RWPE1 (cell line): ENCODE measurements around the gene OR8B4.
"Not testable (repeated sequence)": the region's sequence is repeated elsewhere in the genome, so short reads cannot be mapped to it uniquely, and the experiment has no call there.

ENCODE experiments used
- CTCF ChIA-PET: fragments of 350-600 bp; sonication (Branson Sonifier 250); formaldehyde crosslinking; extraction: SDS; loops from one replicate; lab custom pipeline; 2021; lab: Yijun Ruan, JAX
- POLR2A ChIA-PET: fragments of 400-600 bp; formaldehyde crosslinking; extraction: SDS; loops from one replicate; lab custom pipeline; 2020; ENCODE audit warnings: antibody characterized with exemption; ENCODE audit not compliant: low non-redundant PET; lab: Yijun Ruan, JAX
- DNase-seq: peaks from one replicate; pipeline ENCODE4 v3.0.0; 2012; ENCODE audit warnings: low spot score
- H3K27ac ChIP-seq: fragments of 450-650 bp; 2 replicates; pipeline ENCODE4 v1.5.1; 2017
- CTCF ChIP-seq: fragments of 450-650 bp; conservative IDR thresholded peaks from 2 replicates; pipeline ENCODE4 v1.5.1; 2017; ENCODE audit warnings: low read depth, mild to moderate bottlenecking

OR8B4 gene

GRCh38 chr11:124394408-124394807, 30.3 kb downstream of the OR8B4 start:
- DNase-seq: no peak
- CTCF ChIA-PET: interaction anchor here (0.6 kb wide), 1 partner anchor 1050 kb away, joined by 4 read pairs; no protein-coding TSS in a partner anchor
- POLR2A ChIA-PET: no interaction called here
- no peak overlapping the region for H3K27ac ChIP-seq
- no peak for TF ChIP-seq CTCF

- DNase-seq: no peak
- no peak within 1 kb of the TSS for H3K27ac ChIP-seq
- CTCF ChIA-PET: no interaction called here
- TF ChIP-seq CTCF: no peak
- POLR2A ChIA-PET: no interaction called here
Measured at GRCh38 chr11:124384399-124384798, 40.3 kb downstream of the OR8B4 start, which contains the start of gene OR8B2. TSS of gene OR8B2 (minus strand) at chr11:124384499. CDS start at chr11:124383343, 1,156 bp downstream.

GRCh38 chr11:124382857-124383256, 41.8 kb downstream of the OR8B4 start:
- POLR2A ChIA-PET, DNase-seq, H3K27ac ChIP-seq, CTCF ChIA-PET: not testable (repeated sequence)

GRCh38 chr11:124380585-124380984, 44.1 kb downstream of the OR8B4 start:
- ChIA-PET CTCF (no interaction called here), POLR2A (no interaction called here)
- no peak overlapping the region for H3K27ac ChIP-seq
- TF ChIP-seq CTCF: no peak
- no peak for DNase-seq

- POLR2A ChIA-PET: no interaction called here
Measured at GRCh38 chr11:124376280-124376679, 48.4 kb downstream of the OR8B4 start.

More at GRCh38 chr11:124376280-124376679, 48.4 kb downstream of the OR8B4 start:
- TF ChIP-seq CTCF: no peak
- H3K27ac ChIP-seq: no peak overlapping the region
- DNase-seq: no peak
- CTCF ChIA-PET: no interaction called here
